ENCODE measurements around the gene PIK3CA. TPM values are rescaled to one million over a fixed set of nuclear protein-coding genes. Genes with fewer than 3 reads are reported as not detected.
A peak's percentile ranks its signal among the peaks of the same experiment; 100 is the strongest.

Gene PIK3CA
- total RNA-seq, 4 donors from 2014 or later, result 28.8 to 75.6 (median 48.0) TPM

DNA sequence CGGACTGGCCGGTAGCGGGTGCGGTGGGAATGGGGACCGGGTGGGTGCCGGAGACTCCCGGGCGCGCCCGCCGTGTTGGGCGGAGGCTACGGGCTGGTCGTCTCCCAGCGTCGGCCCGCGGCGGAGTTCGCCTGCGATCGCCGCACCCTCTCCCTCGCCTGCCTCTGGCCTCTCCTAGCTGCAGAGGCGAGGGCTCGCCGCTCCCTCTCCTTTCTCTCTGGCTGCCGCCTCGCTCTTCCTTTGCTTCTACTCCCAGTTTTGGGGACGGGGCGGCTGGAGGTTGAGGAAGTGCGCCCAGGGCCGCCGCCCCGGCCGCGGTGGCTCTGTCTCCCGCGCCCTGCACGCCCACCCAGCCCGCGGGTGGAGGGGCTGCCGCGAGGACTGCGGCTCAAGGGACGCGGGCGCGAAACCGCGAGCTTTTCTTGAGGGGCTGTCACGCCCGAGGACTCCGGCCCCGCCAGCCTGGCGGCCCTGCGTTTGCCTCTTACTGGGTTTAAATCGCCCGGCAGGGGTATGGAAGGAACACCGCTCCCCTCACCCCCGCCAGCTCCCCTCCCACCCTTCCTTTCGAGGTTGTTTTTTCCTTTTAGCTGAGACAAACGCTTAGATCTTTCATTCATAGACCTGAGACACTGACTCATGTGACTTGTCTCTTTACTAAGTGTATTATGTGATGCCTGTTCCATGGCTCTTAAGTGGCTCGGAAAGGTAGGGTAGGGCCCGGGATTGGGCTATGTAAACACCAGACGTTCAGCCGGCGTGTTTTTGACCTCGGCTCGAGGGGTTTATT, 654 bp downstream of the PIK3CA start:
- ATAC-seq (ENCODE audit: low FRiP score), result peak; percentile 36
- TF ChIP-seq CTCF (IDR thresholded peaks at IDR 0.05), result no peak
- no peak for DNase-seq (ENCODE audit: low spot score)

GRCh38 chr3:179149406-179149867, 1.3 kb downstream of the PIK3CA start:
- no peak for DNase-seq (ENCODE audit: low spot score)
- no peak for TF ChIP-seq CTCF (IDR thresholded peaks at IDR 0.05)

DNA sequence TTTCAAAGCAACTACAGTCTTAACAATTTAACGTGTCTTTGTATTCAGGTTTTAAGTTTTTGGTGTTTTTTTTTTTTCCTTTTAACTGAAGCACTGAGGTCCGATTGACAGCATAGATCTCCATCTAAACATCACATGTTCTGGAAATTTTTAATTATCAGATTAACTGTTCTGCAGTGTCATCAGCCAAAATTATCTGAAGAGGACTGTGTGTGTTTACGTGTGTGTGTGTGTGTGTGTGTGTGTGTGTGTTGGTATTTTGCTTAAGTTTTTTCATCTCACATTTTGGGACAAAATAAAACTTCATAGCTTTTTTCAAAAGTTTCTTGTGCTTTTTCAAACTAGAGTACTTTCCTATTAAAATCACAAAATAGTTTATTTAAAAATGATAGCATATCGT, 1.8 kb downstream of the PIK3CA start:
- no peak for DNase-seq (ENCODE audit: low spot score)
- TF ChIP-seq CTCF (IDR thresholded peaks at IDR 0.05), result no peak
- no peak for ATAC-seq (ENCODE audit: low FRiP score)

More at GRCh38 chr3:179149406-179149867, 1.3 kb downstream of the PIK3CA start:
- no peak for ATAC-seq (ENCODE audit: low FRiP score)

GRCh38 chr3:179150610-179151009, 2.5 kb downstream of the PIK3CA start:
- ATAC-seq (ENCODE audit: low FRiP score) (no peak), DNase-seq (ENCODE audit: low spot score) (no peak)
- TF ChIP-seq CTCF (IDR thresholded peaks at IDR 0.05), result no peak

- ATAC-seq (ENCODE audit: low FRiP score) (no peak), DNase-seq (ENCODE audit: low spot score) (no peak)
- no peak for TF ChIP-seq CTCF (IDR thresholded peaks at IDR 0.05)
Measured at GRCh38 chr3:179151474-179151873, 3.3 kb downstream of the PIK3CA start.

- ATAC-seq (ENCODE audit: low FRiP score) (no peak), DNase-seq (ENCODE audit: low spot score) (no peak)
- TF ChIP-seq CTCF (IDR thresholded peaks at IDR 0.05), result no peak
Measured at GRCh38 chr3:179156170-179156569, 8.0 kb downstream of the PIK3CA start.

DNA sequence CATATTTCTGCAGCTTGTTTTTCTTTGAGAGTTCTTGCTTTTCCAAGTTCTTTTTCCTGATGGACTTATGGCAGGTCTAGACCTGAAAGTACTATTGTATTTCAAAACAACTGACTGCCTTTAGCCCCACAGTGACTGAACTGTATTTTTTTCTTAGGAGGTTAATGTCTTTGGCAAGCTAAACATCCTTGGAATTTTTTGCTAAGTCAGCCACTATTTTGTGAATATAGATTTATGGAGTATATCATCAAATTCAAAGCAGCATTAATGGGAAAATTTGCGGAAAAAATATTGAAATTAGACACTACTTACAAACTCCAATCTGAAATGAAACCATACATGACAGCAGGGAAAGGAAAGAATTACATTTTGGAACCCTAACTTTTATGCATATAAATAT, 8.6 kb downstream of the PIK3CA start:
- DNase-seq (ENCODE audit: low spot score) (no peak), ATAC-seq (ENCODE audit: low FRiP score) (no peak)
- TF ChIP-seq CTCF (IDR thresholded peaks at IDR 0.05), result no peak

Data from omental fat pad (tissue), 4 donors.